Activated CD4-positive, alpha-beta T cell treated with anti-CD3 and anti-CD28 coated beads for 36 hours (primary cell): ENCODE data around the gene CDH23. TPM values are rescaled to one million over a fixed set of nuclear protein-coding genes. Genes with fewer than 3 reads are reported as not detected.

Experiments used
- ATAC-seq: fragments of 200-7000 bp; cut with Tn5 transposase; one replicate; pipeline ENCODE4 v1.10.0; 2021; ENCODE audit warnings: mild to moderate bottlenecking, moderate library complexity
- CTCF ChIA-PET: fragments of 350-600 bp; sonication (Branson Sonifier 250); formaldehyde crosslinking; loops from one replicate; lab custom pipeline; 2021; ENCODE audit warnings: antibody characterized with exemption; lab: Charles Lee
- POLR2A ChIA-PET: fragments of 350-600 bp; sonication (Branson Sonifier 250); formaldehyde crosslinking; loops from one replicate; lab custom pipeline; 2021; ENCODE audit warnings: antibody characterized with exemption, inconsistent platforms; lab: Charles Lee
- DNase-seq: peaks from one replicate; pipeline ENCODE4 v3.0.0-alpha.2; 2020
- H3K27ac Mint-ChIP-seq: one replicate; pipeline ENCODE4 v1.8.0; 2021; ENCODE audit warnings: mixed read lengths
- H3K27me3 Mint-ChIP-seq: one replicate; pipeline ENCODE4 v1.8.0; 2021; ENCODE audit warnings: mixed read lengths
- H3K36me3 Mint-ChIP-seq: one replicate; pipeline ENCODE4 v1.8.0; 2021; ENCODE audit warnings: low read depth, mixed read lengths
- H3K4me1 Mint-ChIP-seq: one replicate; pipeline ENCODE4 v1.8.0; 2021; ENCODE audit warnings: mixed read lengths
- H3K4me3 Mint-ChIP-seq: one replicate; pipeline ENCODE4 v1.8.0; 2021; ENCODE audit warnings: mild to moderate bottlenecking, moderate library complexity, mixed read lengths
- H3K9me3 Mint-ChIP-seq: one replicate; pipeline ENCODE4 v1.8.0; 2021; ENCODE audit warnings: low read depth, mixed read lengths
- intact Hi-C, 2 experiments: fragments of 100-400 bp; cut with DNase I in 1 of 2; cut with micrococcal nuclease in 1 of 2; formaldehyde crosslinking; loops; one replicate each; pipeline versions ENCODE4 v1.14.2 to v1.15.1; 2022 to 2024; cut with DNase I, micrococcal nuclease
- total RNA-seq, 2 experiments: library from RNA; stranded (reverse); gene quantifications; one replicate each; pipeline ENCODE4 v1.2.3, GENCODE V29; 2021

CDH23 gene
- total RNA-seq, 2 experiments from 2014 or later: 1.5 to 1.6 TPM

DNA sequence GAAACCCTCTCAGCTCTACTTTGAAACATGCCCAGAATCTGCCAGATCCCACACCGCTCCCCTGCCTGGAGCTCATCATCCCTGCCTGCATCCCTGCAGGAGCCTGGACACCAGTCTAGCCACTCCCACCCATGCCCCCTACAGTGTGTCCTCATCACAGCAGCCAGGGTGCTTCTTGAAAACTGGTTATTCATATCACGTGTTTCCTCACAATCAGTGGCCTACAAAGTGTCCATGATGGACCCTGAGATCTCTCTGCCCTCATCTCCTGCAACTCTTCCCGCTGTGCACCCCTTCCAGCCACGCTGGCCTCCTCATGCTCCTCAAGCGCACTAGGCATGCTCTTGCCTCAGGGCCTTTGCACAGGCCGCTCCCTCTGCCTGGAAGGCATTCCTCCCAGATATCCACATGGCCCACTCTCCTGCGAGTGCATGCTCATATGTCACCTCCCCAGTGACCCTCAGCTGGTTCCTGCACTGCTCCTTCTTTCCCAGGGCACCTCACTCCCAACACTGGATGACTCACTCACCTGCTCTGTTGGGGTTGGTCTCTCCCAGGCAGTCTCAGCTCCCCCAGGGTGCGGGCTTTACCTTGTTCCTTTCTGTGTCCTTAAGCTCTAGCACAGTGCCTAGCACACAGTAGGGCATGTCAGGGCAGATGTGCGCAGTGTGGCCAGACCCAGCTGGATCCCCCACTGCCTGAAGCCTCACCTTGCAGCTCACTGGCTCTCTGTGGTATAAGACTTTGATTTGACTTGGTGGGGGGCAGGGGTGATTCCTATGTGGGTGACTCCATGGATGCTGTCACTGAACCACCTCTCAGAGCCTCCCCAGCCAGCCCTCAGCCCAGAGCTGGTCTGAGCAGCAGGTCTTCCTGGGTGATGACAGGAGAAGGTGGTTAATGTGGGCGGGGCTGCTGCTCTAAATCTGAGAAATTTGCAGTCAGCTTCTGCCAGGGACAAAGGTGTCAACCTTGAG is 37.3 kb downstream of the CDH23 start:
- intact Hi-C loops: no loop called here
- Mint-ChIP-seq H3K36me3 (no peaks in the 10 kb centered on the region), H3K27me3 (peaks cover 9% of the 10 kb centered on the region), H3K9me3 (no peaks in the 10 kb centered on the region), H3K27ac (no peak overlapping the region), H3K4me3 (no peak overlapping the region), H3K4me1 (no peaks in the 10 kb centered on the region)
- ATAC-seq: peak; percentile 61
- peak; percentile 33 for DNase-seq
- ChIA-PET POLR2A (no interaction called here), CTCF (interaction anchor here (0.6 to 1.6 kb wide), 3 partner anchors 37 to 306 kb away, joined by 3 to 5 read pairs (median 3); partner anchors contain the start of gene CDH23)

DNA sequence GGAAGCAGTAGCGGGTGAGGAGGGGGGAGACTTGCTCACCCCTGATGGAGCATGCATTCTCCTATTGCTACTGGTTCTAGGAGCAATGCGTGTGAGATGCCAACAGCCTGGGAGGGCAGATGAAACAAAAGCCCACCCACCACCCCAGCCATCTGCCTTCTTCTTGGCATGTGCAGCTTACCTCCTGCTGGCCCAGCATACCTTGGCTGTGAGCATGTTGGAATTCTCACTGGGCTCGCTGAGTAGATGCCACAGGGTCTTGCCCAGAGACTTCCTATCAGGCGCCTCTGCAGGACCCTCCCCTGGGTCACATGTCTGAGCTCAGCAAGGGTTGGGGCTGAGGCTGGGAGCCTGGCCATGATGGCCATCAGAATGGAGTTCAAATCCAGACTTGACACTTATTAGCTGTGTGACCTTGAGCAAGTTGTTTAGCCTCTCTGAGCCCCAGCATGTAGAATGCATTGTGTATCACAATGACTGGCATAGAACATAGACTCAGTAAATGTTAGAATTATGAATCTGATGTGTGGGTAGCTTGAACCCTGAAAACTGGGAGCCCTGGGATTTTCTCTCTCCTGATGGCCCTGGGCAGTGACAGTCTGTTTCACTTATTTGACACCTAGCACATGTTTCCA is 38.2 kb downstream of the CDH23 start:
- no peak for ATAC-seq
- Mint-ChIP-seq H3K4me3 (no peak overlapping the region), H3K36me3 (no peaks in the 10 kb centered on the region), H3K27ac (no peak overlapping the region), H3K4me1 (no peaks in the 10 kb centered on the region), H3K27me3 (peaks cover 5% of the 10 kb centered on the region), H3K9me3 (no peaks in the 10 kb centered on the region)
- ChIA-PET CTCF (interaction anchor here (0.8 to 1.6 kb wide), 2 partner anchors 38 to 262 kb away, joined by 3 to 5 read pairs; partner anchors contain the start of gene CDH23), POLR2A (no interaction called here)
- DNase-seq: no peak
- intact Hi-C loops: no loop called here

DNA sequence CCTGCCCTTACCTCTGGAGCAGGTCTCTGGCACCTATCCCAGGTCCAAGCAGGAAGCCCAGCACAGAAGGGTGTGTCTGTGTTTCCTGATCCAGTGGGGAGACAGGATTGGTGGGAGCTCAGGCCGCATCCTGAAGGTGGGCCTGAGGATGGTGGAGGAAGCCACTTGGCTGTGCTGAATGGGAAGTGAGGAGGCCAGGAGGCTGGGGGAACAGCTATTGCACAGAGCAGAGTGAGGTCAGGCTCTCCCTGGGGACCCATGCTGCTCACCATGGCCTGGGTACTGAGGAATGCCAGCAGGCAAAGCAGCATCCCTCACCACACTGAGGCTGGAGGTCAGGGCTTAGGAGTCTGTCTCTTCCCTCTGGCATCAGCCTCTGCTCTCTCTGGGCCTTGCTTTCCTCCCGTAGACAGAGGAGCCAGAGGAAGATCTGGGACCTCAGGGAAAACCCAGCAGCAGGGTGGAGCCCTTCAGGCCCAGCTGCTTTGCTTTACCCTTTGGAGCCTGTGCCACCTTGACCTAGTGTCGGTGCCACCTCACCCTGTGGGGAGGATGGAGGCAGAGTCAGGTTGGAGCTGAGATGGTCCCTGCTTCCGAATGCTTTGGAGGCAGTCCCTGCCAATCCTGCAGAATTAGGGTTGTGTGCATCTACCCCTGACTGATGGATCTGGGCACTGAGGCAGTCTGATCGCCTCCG is 39.0 kb downstream of the CDH23 start:
- DNase-seq: no peak
- no peak overlapping the region for H3K4me3 Mint-ChIP-seq
- intact Hi-C loops: no loop called here
- H3K4me1 Mint-ChIP-seq: no peaks in the 10 kb centered on the region
- H3K36me3 Mint-ChIP-seq: no peaks in the 10 kb centered on the region
- ATAC-seq: no peak
- CTCF ChIA-PET: interaction anchor here (1.3 kb wide), 1 partner anchor 52 kb away, joined by 3 read pairs; no protein-coding TSS in a partner anchor
- peaks cover 5% of the 10 kb centered on the region for H3K27me3 Mint-ChIP-seq
- POLR2A ChIA-PET: interaction anchor here (0.6 kb wide), 1 partner anchor 68 kb away, joined by 3 read pairs; no protein-coding TSS in a partner anchor
- H3K27ac Mint-ChIP-seq: no peak overlapping the region
- no peaks in the 10 kb centered on the region for H3K9me3 Mint-ChIP-seq

DNA sequence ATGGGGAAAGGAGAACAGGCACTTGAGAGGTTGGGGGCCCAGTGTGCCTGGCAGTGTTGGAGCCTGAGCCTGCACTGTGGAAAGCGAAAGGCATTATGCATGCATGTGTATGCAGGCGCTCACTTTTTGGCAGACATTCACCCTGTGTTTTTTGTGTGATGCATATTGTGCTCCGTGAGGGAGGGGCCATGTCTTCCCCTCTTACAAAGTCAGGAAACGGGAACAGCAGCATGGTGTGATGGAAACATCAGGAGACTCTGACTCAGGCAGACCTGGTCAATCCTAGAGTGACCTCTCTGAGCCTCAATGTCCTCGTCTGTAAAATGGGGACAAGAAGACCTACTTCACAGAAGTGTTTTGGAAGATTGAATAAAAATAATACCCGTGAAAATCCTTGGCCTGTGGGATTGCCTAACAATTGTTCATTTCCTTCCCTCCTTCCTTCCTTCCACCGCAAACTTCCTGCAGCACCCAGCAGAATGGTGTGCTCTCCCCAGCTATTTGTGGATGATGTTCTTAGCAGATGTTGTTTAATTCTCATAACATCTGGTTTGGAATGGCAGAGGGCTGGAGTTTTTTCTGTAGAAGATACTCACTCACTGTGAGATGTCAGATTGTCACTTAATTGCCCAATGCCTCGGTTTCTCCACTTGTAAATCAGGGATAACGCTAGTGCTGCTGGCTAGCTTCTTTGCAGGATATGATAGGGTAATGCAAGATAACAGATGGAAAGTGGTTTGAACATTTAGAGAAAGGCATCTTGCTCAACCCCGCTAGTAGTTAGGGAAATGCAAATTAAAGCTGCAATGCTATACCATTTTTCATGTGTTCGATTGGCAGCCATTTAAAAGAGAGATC is 39.8 kb downstream of the CDH23 start:
- intact Hi-C loops: no loop called here
- Mint-ChIP-seq H3K27ac (no peak overlapping the region), H3K9me3 (no peaks in the 10 kb centered on the region), H3K4me3 (no peak overlapping the region), H3K36me3 (no peaks in the 10 kb centered on the region), H3K27me3 (peaks cover 5% of the 10 kb centered on the region), H3K4me1 (no peaks in the 10 kb centered on the region)
- no peak for DNase-seq
- ATAC-seq: no peak
- CTCF ChIA-PET: interaction anchor here (1.3 kb wide), 1 partner anchor 53 kb away, joined by 3 read pairs; no protein-coding TSS in a partner anchor
- POLR2A ChIA-PET: interaction anchor here (0.6 kb wide), 1 partner anchor 68 kb away, joined by 3 read pairs; no protein-coding TSS in a partner anchor

DNA sequence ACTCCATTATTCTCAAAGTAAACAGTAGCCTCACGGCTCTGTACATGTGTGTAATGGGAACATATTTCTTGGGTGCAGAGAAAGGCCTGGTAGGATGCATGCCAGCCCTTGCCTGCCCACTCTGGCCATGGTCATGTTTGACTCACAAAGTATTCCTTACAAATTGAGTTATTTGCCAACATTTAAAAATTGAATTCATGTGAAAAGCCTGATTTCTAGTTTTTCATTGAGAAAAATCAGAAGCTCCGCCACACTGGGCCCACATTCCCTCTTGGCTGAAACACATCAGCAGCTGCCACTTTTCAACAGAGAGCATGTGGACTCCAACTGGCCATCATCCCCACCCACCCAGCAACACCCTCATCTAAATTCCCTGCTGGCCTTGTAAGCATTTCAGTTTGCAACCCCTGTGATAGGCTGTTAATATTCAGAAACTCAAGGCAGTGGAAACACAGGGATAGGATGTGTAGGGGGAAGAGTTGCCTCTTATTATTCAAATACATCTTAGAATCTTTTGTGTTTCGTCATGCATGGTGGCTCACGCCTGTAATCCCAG is 40.9 kb downstream of the CDH23 start:
- no peak overlapping the region for H3K27ac Mint-ChIP-seq
- ATAC-seq (no peak), DNase-seq (no peak)
- POLR2A ChIA-PET: no interaction called here
- no peaks in the 10 kb centered on the region for H3K4me1 Mint-ChIP-seq
- H3K36me3 Mint-ChIP-seq: no peaks in the 10 kb centered on the region
- CTCF ChIA-PET: no interaction called here
- peaks cover 2% of the 10 kb centered on the region for H3K27me3 Mint-ChIP-seq
- no peak overlapping the region for H3K4me3 Mint-ChIP-seq
- intact Hi-C loops: no loop called here
- H3K9me3 Mint-ChIP-seq: no peaks in the 10 kb centered on the region

DNA sequence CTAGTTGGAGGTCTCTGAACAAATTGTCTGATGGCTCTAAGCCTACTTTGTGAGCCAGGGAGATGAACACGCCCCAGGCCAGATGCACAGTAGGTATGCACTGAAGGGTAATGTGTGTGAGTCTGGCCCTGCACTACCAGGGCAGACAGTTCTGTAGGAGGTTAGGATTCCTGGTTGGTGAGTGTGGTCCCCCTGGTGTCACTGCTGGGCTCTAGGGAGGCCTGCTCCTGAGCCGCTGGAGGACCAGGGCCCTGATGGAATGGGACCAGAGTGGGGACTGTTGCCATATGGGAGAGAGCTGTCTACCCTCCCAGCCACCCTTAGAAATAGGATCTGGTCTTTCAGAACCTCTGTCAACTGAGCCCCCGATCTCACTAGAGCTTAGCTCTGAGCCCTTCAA is 42.0 kb downstream of the CDH23 start:
- POLR2A ChIA-PET: no interaction called here
- H3K9me3 Mint-ChIP-seq: no peaks in the 10 kb centered on the region
- H3K27me3 Mint-ChIP-seq: no peaks in the 10 kb centered on the region
- no peaks in the 10 kb centered on the region for H3K36me3 Mint-ChIP-seq
- no peak overlapping the region for H3K27ac Mint-ChIP-seq
- CTCF ChIA-PET: no interaction called here
- intact Hi-C loops: no loop called here
- DNase-seq: no peak
- no peak overlapping the region for H3K4me3 Mint-ChIP-seq
- ATAC-seq: no peak
- no peaks in the 10 kb centered on the region for H3K4me1 Mint-ChIP-seq

DNA sequence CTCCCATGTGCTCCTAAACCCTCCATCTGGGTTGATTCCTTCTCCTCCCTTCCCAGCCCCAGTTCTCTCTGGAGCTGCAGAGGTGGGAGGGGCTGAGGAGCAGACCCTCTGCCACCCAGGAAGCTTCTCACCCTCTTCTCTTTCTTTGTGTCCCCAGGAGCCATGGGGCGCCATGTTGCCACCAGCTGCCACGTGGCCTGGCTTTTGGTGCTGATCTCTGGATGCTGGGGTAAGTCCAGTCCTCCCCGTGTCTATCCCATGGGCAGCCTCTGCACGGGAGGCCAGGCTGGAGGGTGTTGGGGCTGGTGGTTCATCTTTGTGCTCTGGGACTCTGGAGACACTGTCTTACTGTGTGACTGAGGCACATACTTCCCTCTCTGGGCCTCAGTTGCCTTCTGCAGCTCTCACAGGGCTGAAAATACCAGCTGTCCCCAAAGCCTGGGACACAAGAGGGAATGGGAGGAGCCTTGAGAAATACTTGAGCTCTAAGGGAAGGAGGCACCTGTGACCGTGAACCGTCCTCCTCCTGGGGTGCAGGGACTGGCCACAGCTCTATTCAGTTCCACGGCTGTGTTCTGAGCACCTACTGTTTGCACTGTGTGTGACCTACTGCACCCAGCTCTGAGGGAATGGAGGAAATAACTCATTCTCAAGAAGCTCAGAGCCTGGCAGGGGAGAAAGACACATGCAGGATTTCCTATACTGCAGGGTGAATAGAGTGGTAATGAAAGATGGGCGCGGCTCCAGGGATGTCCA is 43.1 kb downstream of the CDH23 start:
- intact Hi-C loops: no loop called here
- CTCF ChIA-PET: interaction anchor here (0.6 to 0.8 kb wide), 4 partner anchors 13 to 254 kb away, joined by 3 read pairs; no protein-coding TSS in a partner anchor

DNA sequence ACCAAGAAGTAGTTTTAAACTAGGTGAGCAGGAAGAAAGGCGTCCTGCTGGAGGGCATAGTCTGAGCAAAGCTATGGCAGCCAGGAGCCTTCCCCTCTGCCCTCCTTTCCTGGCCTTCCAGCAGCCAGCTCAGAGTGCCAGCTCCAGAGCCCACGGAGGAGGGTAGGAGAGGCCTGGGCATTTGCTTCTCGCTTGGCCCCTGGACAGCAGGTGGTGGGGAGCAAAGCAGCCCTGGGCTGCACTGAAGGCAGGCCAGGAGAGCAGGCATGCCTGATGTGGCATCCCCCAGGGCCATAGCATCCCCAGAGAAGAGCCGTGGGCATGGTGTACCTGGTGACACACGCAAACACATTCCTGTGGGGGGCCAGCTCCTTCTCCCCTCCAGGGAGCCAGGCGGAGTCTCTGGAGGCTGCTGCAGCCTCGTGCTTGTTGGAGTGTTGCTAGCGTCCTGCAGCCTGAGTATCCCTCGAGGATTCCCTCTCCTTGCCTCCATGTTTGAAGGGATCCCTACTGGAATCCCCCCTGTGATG is 43.9 kb downstream of the CDH23 start:
- H3K27ac Mint-ChIP-seq: no peak overlapping the region
- no peaks in the 10 kb centered on the region for H3K4me1 Mint-ChIP-seq
- H3K27me3 Mint-ChIP-seq: no peaks in the 10 kb centered on the region

More for the DNA sequence above, 43.1 kb downstream of the CDH23 start:
- ATAC-seq (no peak), DNase-seq (no peak)
- Mint-ChIP-seq H3K4me1 (no peaks in the 10 kb centered on the region), H3K27me3 (no peaks in the 10 kb centered on the region), H3K4me3 (no peak overlapping the region), H3K27ac (no peak overlapping the region), H3K36me3 (no peaks in the 10 kb centered on the region), H3K9me3 (no peaks in the 10 kb centered on the region)
- POLR2A ChIA-PET: no interaction called here

DNA sequence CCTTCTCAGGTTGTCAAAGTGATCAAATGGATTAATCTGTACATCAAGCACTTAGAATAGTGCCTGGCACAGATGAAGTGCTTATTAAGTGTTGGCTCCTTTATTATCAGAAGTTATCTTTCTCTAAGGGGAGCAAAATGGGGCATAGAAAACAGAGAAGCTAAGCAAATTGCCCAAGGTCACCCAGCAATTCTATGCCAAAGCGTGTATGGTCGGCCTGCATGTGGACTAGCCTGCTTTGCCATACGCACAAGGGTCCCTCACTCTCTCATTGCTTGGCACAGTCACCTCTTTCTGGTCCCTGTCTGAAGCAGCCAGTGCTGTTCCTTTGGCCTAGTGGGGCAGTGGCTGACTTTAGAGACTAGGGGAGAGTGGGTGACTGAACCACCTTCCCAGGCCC is 45.3 kb downstream of the CDH23 start:
- Mint-ChIP-seq H3K4me3 (no peak overlapping the region), H3K9me3 (no peaks in the 10 kb centered on the region), H3K4me1 (no peaks in the 10 kb centered on the region), H3K27me3 (no peaks in the 10 kb centered on the region), H3K27ac (no peak overlapping the region), H3K36me3 (no peaks in the 10 kb centered on the region)
- ATAC-seq (no peak), DNase-seq (no peak)
- intact Hi-C loops: no loop called here
- POLR2A ChIA-PET: no interaction called here
- CTCF ChIA-PET: interaction anchor here (0.6 kb wide), 1 partner anchor 19 kb away, joined by 3 read pairs; no protein-coding TSS in a partner anchor

More for the DNA sequence above, 43.9 kb downstream of the CDH23 start:
- H3K4me3 Mint-ChIP-seq: no peak overlapping the region
- DNase-seq (no peak), ATAC-seq (no peak)
- ChIA-PET CTCF (no interaction called here), POLR2A (no interaction called here)
- no peaks in the 10 kb centered on the region for H3K9me3 Mint-ChIP-seq
- no peaks in the 10 kb centered on the region for H3K36me3 Mint-ChIP-seq
- intact Hi-C loops: no loop called here
